HG03469 (cell line): ENCODE measurements around the gene DDX23.

Experiments used
- ATAC-seq: cut with Tn5 transposase; IDR thresholded peaks from one replicate; pipeline ENCODE4 v1.9.1; 2021; ENCODE audit warnings: mild to moderate bottlenecking, moderate library complexity, moderate number of reproducible peaks; ENCODE audit not compliant: unreplicated experiment

DDX23 gene

GRCh38 chr12:48824905-48825304 is 27.1 kb downstream of the DDX23 start:
- ATAC-seq = no peak

- no peak for ATAC-seq
Measured at GRCh38 chr12:48824112-48824511, 27.9 kb downstream of the DDX23 start.

GRCh38 chr12:48823281-48823680 is 28.7 kb downstream of the DDX23 start:
- ATAC-seq = no peak

GRCh38 chr12:48822711-48823110 is 29.3 kb downstream of the DDX23 start:
- no peak for ATAC-seq

- no peak for ATAC-seq
Measured at GRCh38 chr12:48822139-48822538, 29.8 kb downstream of the DDX23 start.

- ATAC-seq = no peak
Measured at GRCh38 chr12:48819986-48820725, 31.8 kb downstream of the DDX23 start.

GRCh38 chr12:48818831-48819590 is 33.0 kb downstream of the DDX23 start:
- ATAC-seq = no peak

- no peak for ATAC-seq
Measured at GRCh38 chr12:48817873-48818830, 33.8 kb downstream of the DDX23 start, which contains the start of gene CACNB3. TSS of gene CACNB3 (plus strand) at chr12:48818496. CDS start at chr12:48818930, 434 bp downstream.

GRCh38 chr12:48816143-48816854 is 35.7 kb downstream of the DDX23 start:
- no peak for ATAC-seq

- no peak for ATAC-seq
Measured at GRCh38 chr12:48815126-48816110, 36.5 kb downstream of the DDX23 start.

GRCh38 chr12:48814262-48815125 is 37.5 kb downstream of the DDX23 start:
- peak; percentile 67 for ATAC-seq

- ATAC-seq = no peak
Measured at GRCh38 chr12:48813465-48814261, 38.3 kb downstream of the DDX23 start.

- no peak for ATAC-seq
Measured at GRCh38 chr12:48812389-48812788, 39.6 kb downstream of the DDX23 start.

GRCh38 chr12:48811437-48812090 is 40.4 kb downstream of the DDX23 start:
- ATAC-seq = no peak

GRCh38 chr12:48810903-48811431 is 41.0 kb downstream of the DDX23 start:
- ATAC-seq = no peak

GRCh38 chr12:48807981-48808380 is 44.0 kb downstream of the DDX23 start:
- ATAC-seq = no peak

GRCh38 chr12:48803675-48804074 is 48.3 kb downstream of the DDX23 start:
- no peak for ATAC-seq
